Suprapubic skin (tissue), 4 donors: ENCODE measurements around the gene PPP2R3A. TPM values are rescaled to one million over a fixed set of nuclear protein-coding genes. Genes with fewer than 3 reads are reported as not detected.

Experiments used
- DNase-seq, 2 donors: peaks; one replicate each; pipeline ENCODE4 v3.0.0-alpha.2; 2019; ENCODE audit warnings: low spot score in 2 of 2
- H3K27ac ChIP-seq: fragments of 200-600 bp; sonication (generic); one replicate; pipeline ENCODE4 v1.5.1; 2019
- H3K27me3 ChIP-seq: fragments of 200-600 bp; sonication (generic); one replicate; pipeline ENCODE4 v1.5.1; 2019
- H3K36me3 ChIP-seq: fragments of 200-600 bp; sonication (generic); one replicate; pipeline ENCODE4 v1.5.1; 2019
- H3K4me1 ChIP-seq: fragments of 200-600 bp; sonication (generic); one replicate; pipeline ENCODE4 v1.5.1; 2019
- H3K4me3 ChIP-seq: fragments of 200-600 bp; sonication (generic); one replicate; pipeline ENCODE4 v1.5.1; 2019; ENCODE audit warnings: mild to moderate bottlenecking
- H3K9me3 ChIP-seq: fragments of 200-600 bp; sonication (generic); one replicate; pipeline ENCODE4 v1.5.1; 2019
- CTCF ChIP-seq, 2 donors: fragments of 200-600 bp in 1 of 2; fragments of 450-650 bp in 1 of 2; sonication (generic) in 1 of 2; IDR thresholded peaks; one replicate each; pipeline ENCODE4 v1.5.1; 2016 to 2019; ENCODE audit warnings: antibody characterized with exemption in 2 of 2, mild to moderate bottlenecking in 1 of 2, moderate library complexity in 1 of 2
- EP300 ChIP-seq: sonication (generic); formaldehyde crosslinking; IDR thresholded peaks from one replicate; pipeline ENCODE4 v1.6.1; 2017; ENCODE audit warnings: antibody characterized with exemption
- POLR2A ChIP-seq, 2 donors: fragments of 450-650 bp; IDR thresholded peaks; one replicate each; pipeline ENCODE4 v1.6.1; 2017; ENCODE audit warnings: antibody characterized with exemption in 2 of 2, mild to moderate bottlenecking in 2 of 2, moderate library complexity in 2 of 2
- POLR2AphosphoS5 ChIP-seq, 3 donors: sonication (generic); formaldehyde crosslinking; IDR thresholded peaks; one replicate each; pipeline ENCODE4 v1.6.1; 2017; ENCODE audit warnings: antibody characterized with exemption in 3 of 3
- WGBS: methylation state at CpG from one replicate; pipeline ENCODE4 v1.1.5; 2018; 5-methylcytosine and 5-hydroxymethylcytosine counted together
- total RNA-seq, 4 donors: library from RNA; depleted of rRNA; stranded (reverse); fragments of >200 nt; gene quantifications; one replicate each; pipeline ENCODE4 v1.1.0, GENCODE V29; 2016

The PPP2R3A gene
- total RNA-seq, 4 donors from 2014 or later = 51.2 to 71.7 (median 52.9) TPM

DNA sequence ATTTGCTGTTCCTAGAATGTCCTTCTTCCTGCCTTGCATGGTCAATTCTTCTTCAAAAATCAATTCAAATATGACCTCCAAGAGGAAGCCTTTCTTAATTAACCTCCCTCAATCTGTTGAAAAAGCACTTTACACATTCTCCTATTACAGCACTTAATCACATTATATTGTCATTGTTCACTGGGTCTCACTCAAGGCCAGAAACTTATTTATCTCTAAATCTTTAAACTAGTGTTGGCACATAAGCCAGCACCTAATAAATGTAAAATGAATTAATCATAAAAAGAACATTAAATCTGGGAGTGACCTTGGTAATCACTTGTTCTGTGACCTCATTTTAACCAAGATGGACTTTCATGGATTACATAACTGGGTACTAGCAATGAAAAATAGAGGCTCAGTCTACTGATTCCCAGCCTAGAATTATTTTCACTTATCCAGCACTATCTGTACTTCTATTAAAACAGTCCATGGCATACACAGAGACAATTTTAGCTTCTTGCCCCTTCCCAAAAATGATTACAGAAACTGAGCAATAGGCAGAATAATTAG lies 208.5 kb downstream of the PPP2R3A start:
- no peaks in the 10 kb centered on the region for H3K9me3 ChIP-seq

GRCh38 chr3:136177876-136178275 lies 212.3 kb downstream of the PPP2R3A start:
- no peaks in the 10 kb centered on the region for H3K36me3 ChIP-seq
- no peaks in the 10 kb centered on the region for H3K27me3 ChIP-seq
- no peak overlapping the region for H3K27ac ChIP-seq
- H3K9me3 ChIP-seq = no peaks in the 10 kb centered on the region
- TF ChIP-seq POLR2A (IDR thresholded peaks at IDR 0.05) = no peak
- TF ChIP-seq EP300 = no peak
- TF ChIP-seq CTCF (IDR thresholded peaks at IDR 0.05) = no peak
- TF ChIP-seq POLR2AphosphoS5 (IDR thresholded peaks at IDR 0.05) = no peak
- H3K4me1 ChIP-seq = peaks cover 36% of the 10 kb centered on the region
- WGBS = 50% methylated on average over 4 of the region's 4 CpGs
- H3K4me3 ChIP-seq = no peak overlapping the region
- no peak for DNase-seq

More for the DNA sequence above, 208.5 kb downstream of the PPP2R3A start:
- H3K27ac ChIP-seq = no peak overlapping the region
- no peak for DNase-seq
- no peaks in the 10 kb centered on the region for H3K36me3 ChIP-seq
- peaks cover 22% of the 10 kb centered on the region for H3K4me1 ChIP-seq
- no peak overlapping the region for H3K4me3 ChIP-seq
- TF ChIP-seq POLR2A (IDR thresholded peaks at IDR 0.05) (no peak), EP300 (no peak), POLR2AphosphoS5 (IDR thresholded peaks at IDR 0.05) (no peak), CTCF (IDR thresholded peaks at IDR 0.05) (no peak)
- H3K27me3 ChIP-seq = no peaks in the 10 kb centered on the region

- Histone ChIP-seq H3K4me1 (peaks cover 45% of the 10 kb centered on the region), H3K27ac (no peak overlapping the region), H3K36me3 (no peaks in the 10 kb centered on the region), H3K4me3 (no peak overlapping the region), H3K9me3 (no peaks in the 10 kb centered on the region), H3K27me3 (no peaks in the 10 kb centered on the region)
- 91% methylated on average over 8 of the region's 8 CpGs for WGBS
- TF ChIP-seq EP300 (no peak), POLR2A (IDR thresholded peaks at IDR 0.05) (no peak), POLR2AphosphoS5 (IDR thresholded peaks at IDR 0.05) (no peak), CTCF (IDR thresholded peaks at IDR 0.05) (no peak)
- no peak for DNase-seq
These were observed 216.2 kb downstream of the PPP2R3A start for GRCh38 chr3:136181741-136182140.

GRCh38 chr3:136184703-136185102 lies 219.2 kb downstream of the PPP2R3A start:
- Histone ChIP-seq H3K27ac (no peak overlapping the region), H3K36me3 (no peaks in the 10 kb centered on the region), H3K4me1 (peaks cover 71% of the 10 kb centered on the region), H3K9me3 (no peaks in the 10 kb centered on the region), H3K4me3 (no peak overlapping the region), H3K27me3 (no peaks in the 10 kb centered on the region)
- TF ChIP-seq CTCF (IDR thresholded peaks at IDR 0.05) (no peak), POLR2A (IDR thresholded peaks at IDR 0.05) (no peak), POLR2AphosphoS5 (IDR thresholded peaks at IDR 0.05) (no peak), EP300 (no peak)
- 69% methylated on average over 2 of the region's 2 CpGs for WGBS
- no peak for DNase-seq

DNA sequence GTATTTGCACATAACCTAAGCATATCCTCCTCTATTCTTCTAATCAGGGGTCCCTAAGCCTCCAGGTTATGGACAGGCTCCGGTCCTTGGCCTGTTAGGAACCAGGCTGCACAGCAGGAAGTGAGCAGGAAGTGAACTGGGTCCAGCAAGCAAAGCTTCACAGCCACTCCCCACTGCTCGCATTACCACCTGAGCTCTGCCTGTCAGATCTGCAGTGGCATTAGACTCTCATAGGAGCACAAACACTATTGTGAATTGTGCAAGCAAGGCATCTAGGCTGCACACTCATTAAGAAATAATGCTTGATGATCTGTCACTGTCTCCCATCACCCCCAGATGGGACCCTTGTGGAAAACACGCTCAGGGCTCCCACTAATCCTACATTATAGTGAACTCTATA lies 220.8 kb downstream of the PPP2R3A start:
- no peak for TF ChIP-seq POLR2A (IDR thresholded peaks at IDR 0.05)
- no peak for TF ChIP-seq POLR2AphosphoS5 (IDR thresholded peaks at IDR 0.05)
- no peak for TF ChIP-seq EP300
- no peak for TF ChIP-seq CTCF (IDR thresholded peaks at IDR 0.05)
- 40% methylated on average over 3 of the region's 3 CpGs for WGBS
- no peaks in the 10 kb centered on the region for H3K27me3 ChIP-seq
- no peak overlapping the region for H3K4me3 ChIP-seq
- no peak overlapping the region for H3K27ac ChIP-seq
- H3K9me3 ChIP-seq = no peaks in the 10 kb centered on the region
- no peaks in the 10 kb centered on the region for H3K36me3 ChIP-seq
- no peak for DNase-seq
- peaks cover 76% of the 10 kb centered on the region for H3K4me1 ChIP-seq
